Renal cortical epithelial cell (primary cell): ENCODE measurements around the gene CFAP100. TPM values are rescaled to one million over a fixed set of nuclear protein-coding genes. Genes with fewer than 3 reads are reported as not detected.

Experiments used
- DNase-seq: peaks from one replicate; pipeline ENCODE4 v3.0.0-alpha.2; 2011; ENCODE audit warnings: low read depth
- total RNA-seq: library from RNA; depleted of rRNA; stranded (reverse); fragments of >200 nt; gene quantifications from 2 replicates; pipeline ENCODE4 v1.2.3, GENCODE V29; 2014

CFAP100 gene
- total RNA-seq, 1 donor from 2014 or later = not detected

- DNase-seq = no peak
These were observed 65.7 kb downstream of the CFAP100 start for GRCh38 chr3:126460381-126460780.

- no peak for DNase-seq
These were observed 66.9 kb downstream of the CFAP100 start for GRCh38 chr3:126461450-126462070.

GRCh38 chr3:126463521-126463920 is 68.8 kb downstream of the CFAP100 start:
- no peak for DNase-seq

- DNase-seq = no peak
These were observed 69.4 kb downstream of the CFAP100 start for GRCh38 chr3:126464093-126464492.

GRCh38 chr3:126464494-126464893 is 69.8 kb downstream of the CFAP100 start:
- DNase-seq = no peak

GRCh38 chr3:126464997-126465396 is 70.3 kb downstream of the CFAP100 start:
- DNase-seq = no peak

- no peak for DNase-seq
These were observed 71.3 kb downstream of the CFAP100 start for GRCh38 chr3:126465928-126466544.

- no peak for DNase-seq
These were observed 72.3 kb downstream of the CFAP100 start for GRCh38 chr3:126466886-126467610.

- no peak for DNase-seq
These were observed 72.9 kb downstream of the CFAP100 start for GRCh38 chr3:126467611-126467955.

GRCh38 chr3:126468028-126468891 is 73.6 kb downstream of the CFAP100 start:
- DNase-seq = peak; percentile 55

GRCh38 chr3:126469479-126469878 is 74.8 kb downstream of the CFAP100 start:
- no peak for DNase-seq

GRCh38 chr3:126472277-126473006 is 77.7 kb downstream of the CFAP100 start:
- peak; percentile 98 for DNase-seq

GRCh38 chr3:126473292-126474168 is 78.8 kb downstream of the CFAP100 start:
- DNase-seq = peak; percentile 20

- peak; percentile 30 for DNase-seq
These were observed 80.0 kb downstream of the CFAP100 start for GRCh38 chr3:126474498-126475412.

- DNase-seq = peak; percentile 79
These were observed 80.9 kb downstream of the CFAP100 start, which contains the start of gene ZXDC for GRCh38 chr3:126475413-126476114. Gene ZXDC, minus strand, starts transcription at chr3:126475891. Its CDS starts 26 bp downstream, at chr3:126475865.

GRCh38 chr3:126476166-126477060 is 81.7 kb downstream of the CFAP100 start:
- DNase-seq = peak; percentile 26

- no peak for DNase-seq
These were observed 82.3 kb downstream of the CFAP100 start for GRCh38 chr3:126477061-126477380.
